ENCODE results near the gene SDSL. TPM values are rescaled to one million over a fixed set of nuclear protein-coding genes. Genes with fewer than 3 reads are reported as not detected.

The SDSL gene
- total RNA-seq, 1 experiment from 2014 or later, result 19.9 TPM

GRCh38 chr12:113468365-113469223 lies 46.4 kb downstream of the SDSL start:
- H3K4me1 Mint-ChIP-seq (ENCODE audit: low read depth, unreplicated experiment), result peaks cover 20% of the 10 kb centered on the region
- no peak overlapping the region for H3K4me3 Mint-ChIP-seq (ENCODE audit: low read depth, unreplicated experiment)

DNA sequence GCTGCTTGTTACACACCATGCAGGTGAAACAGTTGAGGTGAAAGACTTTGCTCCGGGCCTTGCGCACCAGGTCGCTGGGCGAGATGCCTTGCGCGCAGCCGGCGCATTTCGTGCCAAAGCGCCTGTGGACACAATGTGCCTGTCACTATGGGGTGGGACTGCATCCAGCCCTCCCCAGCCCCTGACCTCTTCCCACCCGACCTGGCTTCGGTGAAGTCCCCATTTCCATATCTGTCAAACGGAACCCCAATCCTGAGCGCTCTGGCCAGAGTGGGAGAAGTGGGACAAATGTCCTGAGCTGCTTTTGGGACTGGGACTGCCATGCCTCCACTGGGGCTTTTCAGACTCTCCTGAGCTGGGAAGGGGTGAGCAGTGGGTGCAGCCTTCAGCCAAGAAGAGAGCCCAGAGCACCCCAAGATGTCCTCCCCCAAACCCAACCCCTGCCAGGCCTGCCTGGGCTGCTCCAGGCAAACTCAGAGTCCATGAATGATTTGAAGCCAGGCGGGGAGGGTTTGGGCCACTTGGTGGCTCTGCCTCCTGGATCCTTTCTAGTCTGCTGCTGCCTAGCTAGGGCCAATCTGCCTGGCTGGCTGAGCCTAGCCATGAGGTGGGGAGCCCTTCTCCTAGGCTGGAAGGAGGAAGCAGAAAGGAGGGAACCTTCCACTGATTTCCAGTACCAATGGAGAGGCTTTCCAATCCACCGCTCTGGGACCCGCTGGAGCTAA lies 47.2 kb downstream of the SDSL start:
- no peak for TF ChIP-seq CTCF (IDR thresholded peaks at IDR 0.05; ENCODE audit: unreplicated experiment)
- no peaks in the 10 kb centered on the region for H3K36me3 Mint-ChIP-seq (ENCODE audit: insufficient read depth, unreplicated experiment)
- no peaks in the 10 kb centered on the region for H3K9me3 Mint-ChIP-seq (ENCODE audit: low read depth, unreplicated experiment)
- H3K27me3 Mint-ChIP-seq (ENCODE audit: unreplicated experiment), result peaks cover 96% of the 10 kb centered on the region
- CTCF ChIA-PET, result interaction anchor here (0.6 to 1.2 kb wide), 2 partner anchors 11 to 250 kb away, joined by 3 to 5 read pairs; no protein-coding TSS in a partner anchor
- H3K4me1 Mint-ChIP-seq (ENCODE audit: low read depth, unreplicated experiment), result peaks cover 13% of the 10 kb centered on the region
- H3K27ac Mint-ChIP-seq (ENCODE audit: unreplicated experiment), result no peak overlapping the region
- intact Hi-C loops (cut with micrococcal nuclease; ENCODE audit: unreplicated experiment), result loop anchor here (10.0 kb wide), 1 partner anchor 255 kb away; no protein-coding TSS in a partner anchor
- no peak for DNase-seq
- no TSS peak for BruUV-seq (replicated peaks)
- no peak overlapping the region for H3K4me3 Mint-ChIP-seq (ENCODE audit: low read depth, unreplicated experiment)

More at GRCh38 chr12:113468365-113469223, 46.4 kb downstream of the SDSL start:
- Mint-ChIP-seq H3K36me3 (ENCODE audit: insufficient read depth, unreplicated experiment) (no peaks in the 10 kb centered on the region), H3K27ac (ENCODE audit: unreplicated experiment) (no peak overlapping the region), H3K27me3 (ENCODE audit: unreplicated experiment) (peaks cover 96% of the 10 kb centered on the region), H3K9me3 (ENCODE audit: low read depth, unreplicated experiment) (peaks cover 3% of the 10 kb centered on the region)
- DNase-seq, result no peak
- intact Hi-C loops (cut with micrococcal nuclease; ENCODE audit: unreplicated experiment), result loop anchor here (10.0 kb wide), 1 partner anchor 256 kb away; no protein-coding TSS in a partner anchor
- no peak for TF ChIP-seq CTCF (IDR thresholded peaks at IDR 0.05; ENCODE audit: unreplicated experiment)
- CTCF ChIA-PET, result interaction anchor here (1.2 kb wide), 1 partner anchor 12 kb away, joined by 5 read pairs; no protein-coding TSS in a partner anchor
- no TSS peak for BruUV-seq (replicated peaks)

- no peaks in the 10 kb centered on the region for H3K9me3 Mint-ChIP-seq (ENCODE audit: low read depth, unreplicated experiment)
- no peak for DNase-seq
- CTCF ChIA-PET, result interaction anchor here (0.6 to 1.2 kb wide), 2 partner anchors 10 to 249 kb away, joined by 3 to 5 read pairs; no protein-coding TSS in a partner anchor
- H3K36me3 Mint-ChIP-seq (ENCODE audit: insufficient read depth, unreplicated experiment), result no peaks in the 10 kb centered on the region
- no peak for TF ChIP-seq CTCF (IDR thresholded peaks at IDR 0.05; ENCODE audit: unreplicated experiment)
- peaks cover 97% of the 10 kb centered on the region for H3K27me3 Mint-ChIP-seq (ENCODE audit: unreplicated experiment)
- H3K27ac Mint-ChIP-seq (ENCODE audit: unreplicated experiment), result no peak overlapping the region
- no peak overlapping the region for H3K4me3 Mint-ChIP-seq (ENCODE audit: low read depth, unreplicated experiment)
- BruUV-seq (replicated peaks), result no TSS peak
- intact Hi-C loops (cut with micrococcal nuclease; ENCODE audit: unreplicated experiment), result loop anchor here (10.0 kb wide), 1 partner anchor 255 kb away; no protein-coding TSS in a partner anchor
- H3K4me1 Mint-ChIP-seq (ENCODE audit: low read depth, unreplicated experiment), result peaks cover 13% of the 10 kb centered on the region
These were observed 48.0 kb downstream of the SDSL start for GRCh38 chr12:113469949-113470743.

Data from Calu3 (cell line).